RCC 7860 (cell line): ENCODE results near the gene MT1M.
A peak's percentile ranks its signal among the peaks of the same experiment; 100 is the strongest.
"Not testable (repeated sequence)": the region's sequence is repeated elsewhere in the genome, so short reads cannot be mapped to it uniquely, and the experiment has no call there.

Source experiments
- DNase-seq: peaks from one replicate; pipeline ENCODE4 v3.0.0-alpha.2; 2015; ENCODE audit warnings: low spot score
- FAIRE-seq: peaks from 2 replicates; lab custom pipeline; 2012; peaks lifted over from hg19 to GRCh38; lab: Jason Lieb, UNC

MT1M gene

DNA sequence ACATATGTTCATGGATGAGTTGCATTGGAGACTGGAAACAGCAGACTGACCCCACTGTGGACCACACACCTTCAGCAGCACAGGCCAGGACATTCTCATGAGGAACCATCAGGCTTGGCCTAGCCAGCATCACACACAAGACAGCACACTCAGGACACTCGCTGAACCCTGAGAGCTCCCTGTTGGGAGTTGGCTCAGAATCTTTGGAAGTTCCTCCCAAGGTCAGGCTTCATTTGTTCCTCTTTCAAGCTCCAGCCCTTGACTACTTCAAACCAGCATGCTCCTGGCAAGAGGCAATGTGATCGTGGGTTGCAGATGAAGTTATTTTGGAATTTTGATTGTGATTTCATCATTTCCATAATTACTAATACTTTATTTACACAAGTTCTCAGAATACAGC lies 39.2 kb downstream of the MT1M start:
- DNase-seq, FAIRE-seq: not testable (repeated sequence)

DNA sequence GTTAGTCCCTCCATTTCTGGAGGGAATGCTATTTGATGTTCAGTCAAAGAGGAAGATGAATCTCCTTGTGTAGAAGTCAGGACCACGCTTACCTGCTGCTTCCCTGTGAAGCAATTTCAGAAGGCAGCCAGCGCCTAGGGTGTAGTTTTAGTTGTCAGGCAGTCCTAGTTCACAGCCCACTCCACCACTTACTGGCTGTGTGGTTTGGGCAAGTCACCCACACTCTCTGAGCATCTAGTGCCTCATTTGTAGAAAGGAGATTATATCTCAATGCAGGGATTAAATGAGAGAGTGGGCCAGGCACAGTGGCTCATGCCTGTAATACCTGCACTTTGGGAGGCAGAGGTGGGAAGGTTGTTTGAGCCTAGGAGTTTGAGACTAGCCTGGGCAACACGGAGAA lies 39.7 kb downstream of the MT1M start:
- FAIRE-seq, result not testable (repeated sequence)

DNA sequence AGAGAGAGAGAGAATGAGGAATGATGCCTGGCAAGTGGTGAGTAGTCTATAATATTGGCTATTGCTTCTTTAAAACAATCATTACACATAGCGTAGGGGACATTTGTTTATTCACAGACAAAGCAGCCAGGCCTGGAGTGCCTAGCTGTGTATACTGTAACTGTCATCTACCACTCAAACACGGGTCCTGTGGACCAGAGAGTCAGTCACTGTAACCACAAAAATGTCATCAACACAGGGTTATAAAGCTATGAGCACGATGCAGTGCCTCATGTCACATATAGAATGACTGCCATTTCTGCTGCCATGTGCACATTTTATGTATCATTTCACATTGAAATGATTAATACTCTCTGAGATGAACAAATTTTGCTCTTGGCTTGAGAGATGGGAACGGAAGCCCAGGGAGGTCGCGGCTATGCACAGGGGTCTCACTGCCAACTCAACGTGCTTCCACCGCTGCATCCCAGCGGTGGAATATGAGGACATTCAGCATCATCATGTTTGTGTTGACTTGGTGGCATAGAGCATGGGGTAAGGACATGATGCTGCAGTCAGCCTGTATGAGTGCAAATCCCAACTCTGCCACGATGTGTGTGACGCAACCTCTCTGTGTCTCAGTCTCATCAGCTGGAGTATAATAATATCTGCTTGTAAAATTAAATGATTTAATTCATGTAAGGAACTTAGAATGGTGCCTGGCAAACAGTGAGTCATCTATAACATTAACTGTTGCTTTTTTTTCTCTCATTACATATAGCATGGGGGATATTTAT lies 40.5 kb downstream of the MT1M start:
- FAIRE-seq (no peak), DNase-seq (peak; percentile 4)

More for the DNA sequence above, 39.7 kb downstream of the MT1M start:
- not testable (repeated sequence) for DNase-seq

DNA sequence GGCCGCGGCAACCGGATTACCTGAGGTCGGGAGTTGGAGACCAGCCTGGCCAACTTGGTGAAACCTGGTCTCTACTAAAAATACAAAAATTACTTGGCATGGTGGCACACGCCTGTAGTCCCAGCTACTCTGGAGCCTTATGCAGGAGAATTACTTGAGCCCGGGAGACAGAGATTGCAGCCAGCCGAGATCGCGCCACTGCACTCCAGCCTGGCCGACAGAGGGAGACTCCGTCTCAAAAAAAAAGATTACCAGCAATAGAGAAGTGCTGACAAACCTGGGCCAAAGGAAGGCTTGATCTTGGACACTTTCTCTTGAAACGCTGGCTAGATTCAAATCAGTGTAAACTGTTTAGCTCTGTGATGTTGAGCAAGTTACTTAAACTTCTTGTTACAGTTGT lies 41.5 kb downstream of the MT1M start:
- no peak for FAIRE-seq
- DNase-seq, result no peak

DNA sequence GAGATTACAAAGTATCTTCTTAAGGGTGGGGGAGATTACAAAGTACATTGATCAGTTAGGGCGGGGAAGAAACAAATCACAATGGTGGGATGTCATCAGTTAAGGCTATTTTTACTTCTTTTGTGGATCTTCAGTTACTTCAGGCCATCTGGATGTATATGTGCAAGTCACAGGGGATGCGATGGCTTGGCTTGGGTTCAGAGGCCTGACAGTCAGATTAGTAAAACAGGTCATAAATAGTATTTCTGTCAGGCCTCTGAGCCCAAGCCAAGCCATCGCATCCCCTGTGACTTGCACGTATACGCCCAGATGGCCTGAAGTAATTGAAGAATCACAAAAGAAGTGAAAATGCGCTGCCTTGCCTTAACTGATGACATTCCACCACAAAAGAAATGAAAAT lies 42.1 kb downstream of the MT1M start:
- DNase-seq, FAIRE-seq: not testable (repeated sequence)

DNA sequence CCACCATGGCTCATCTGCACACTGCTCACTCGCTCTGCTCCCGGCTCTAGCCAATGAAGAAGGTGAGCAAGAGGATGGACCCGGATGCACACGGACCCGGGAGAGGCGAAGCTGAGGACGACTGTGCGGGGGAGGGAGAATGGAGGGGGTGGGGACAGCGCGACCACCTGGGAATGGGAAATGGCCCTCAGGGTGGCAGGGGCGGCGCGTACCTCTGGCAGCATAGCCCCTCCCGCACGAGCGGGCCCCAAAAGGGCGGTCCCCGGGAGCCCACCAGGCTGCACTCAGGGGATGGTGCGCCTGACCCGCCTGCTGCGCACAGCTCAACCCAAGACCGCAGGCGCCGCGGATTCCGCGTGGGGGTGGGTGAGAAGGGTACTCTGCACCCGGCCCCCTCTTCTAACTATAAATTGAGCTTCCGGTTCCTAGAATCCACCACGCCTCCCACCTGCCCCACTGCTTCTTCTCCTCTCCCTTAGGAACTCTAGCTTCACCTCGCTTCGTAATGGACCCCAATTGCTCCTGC lies 43.3 kb downstream of the MT1M start:
- DNase-seq (no peak), FAIRE-seq (no peak)

DNA sequence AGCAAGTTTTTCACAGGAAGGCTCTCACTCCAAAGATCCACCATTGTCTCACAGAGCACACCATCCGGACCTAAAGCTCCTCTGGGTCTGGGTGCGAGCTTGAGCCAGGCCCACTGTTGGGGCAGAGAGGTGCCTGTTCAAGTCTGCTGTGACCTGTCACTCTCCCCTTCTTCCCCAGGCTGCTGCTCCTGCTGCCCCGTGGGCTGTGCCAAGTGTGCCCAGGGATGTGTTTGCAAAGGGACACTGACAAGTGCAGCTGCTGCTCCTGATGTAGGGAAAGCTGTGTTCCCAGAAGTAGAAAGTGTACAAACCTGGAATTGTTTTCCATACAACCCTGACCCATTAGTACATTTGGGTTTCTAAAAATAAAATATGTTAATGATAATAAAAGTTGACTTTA lies 45.0 kb downstream of the MT1M start:
- no peak for DNase-seq
- FAIRE-seq, result no peak

DNA sequence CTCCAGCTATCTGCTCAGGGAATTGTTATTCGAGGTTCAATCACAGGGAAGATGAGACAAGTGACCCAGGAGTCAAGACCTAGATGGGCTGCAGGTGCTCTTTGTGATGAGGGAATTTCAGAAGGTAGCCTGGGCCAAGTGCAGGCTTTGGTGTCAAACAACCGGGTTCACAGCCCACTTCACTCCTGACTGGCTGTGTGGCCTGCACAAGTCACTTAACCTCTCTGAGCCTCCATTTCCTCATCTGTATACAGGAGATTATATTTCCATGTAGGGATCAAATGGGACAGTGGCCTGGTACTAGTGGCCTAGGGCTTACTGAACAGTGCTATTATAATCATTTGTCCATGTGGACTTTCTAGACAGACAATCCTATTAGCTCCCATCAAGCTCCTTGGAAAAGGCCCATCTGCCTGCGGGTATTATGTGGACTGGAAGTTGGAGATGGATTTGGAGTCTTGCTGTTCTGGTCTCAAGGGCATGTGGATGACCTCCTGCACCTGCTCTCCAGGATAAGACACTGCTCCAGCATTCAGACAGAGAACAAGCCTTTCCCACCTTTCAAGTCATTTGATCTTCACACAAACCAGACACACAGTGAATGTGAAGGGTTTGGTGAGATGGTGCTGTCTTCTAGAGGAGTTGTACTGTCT lies 46.7 kb downstream of the MT1M start:
- no peak for FAIRE-seq
- DNase-seq, result no peak

DNA sequence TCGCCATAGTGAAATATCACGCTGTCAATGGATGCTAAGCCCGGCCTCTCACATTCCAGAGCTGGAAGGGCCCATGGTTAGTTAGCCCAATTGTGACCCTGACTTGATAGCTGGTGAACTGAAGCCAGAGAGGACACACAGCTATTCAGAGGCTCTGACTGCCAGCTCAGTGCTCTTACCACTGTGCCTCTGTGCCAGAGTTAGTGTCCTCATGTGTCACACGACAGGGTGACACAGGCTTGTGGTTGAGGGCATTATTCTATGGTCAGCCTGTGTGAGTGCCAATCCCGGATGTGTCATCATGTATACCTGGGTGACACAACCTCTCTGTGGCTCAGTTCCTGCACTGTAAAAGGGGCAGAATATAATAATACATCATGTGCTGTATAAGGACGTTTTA lies 47.4 kb downstream of the MT1M start:
- peak; percentile 59 for FAIRE-seq

DNA sequence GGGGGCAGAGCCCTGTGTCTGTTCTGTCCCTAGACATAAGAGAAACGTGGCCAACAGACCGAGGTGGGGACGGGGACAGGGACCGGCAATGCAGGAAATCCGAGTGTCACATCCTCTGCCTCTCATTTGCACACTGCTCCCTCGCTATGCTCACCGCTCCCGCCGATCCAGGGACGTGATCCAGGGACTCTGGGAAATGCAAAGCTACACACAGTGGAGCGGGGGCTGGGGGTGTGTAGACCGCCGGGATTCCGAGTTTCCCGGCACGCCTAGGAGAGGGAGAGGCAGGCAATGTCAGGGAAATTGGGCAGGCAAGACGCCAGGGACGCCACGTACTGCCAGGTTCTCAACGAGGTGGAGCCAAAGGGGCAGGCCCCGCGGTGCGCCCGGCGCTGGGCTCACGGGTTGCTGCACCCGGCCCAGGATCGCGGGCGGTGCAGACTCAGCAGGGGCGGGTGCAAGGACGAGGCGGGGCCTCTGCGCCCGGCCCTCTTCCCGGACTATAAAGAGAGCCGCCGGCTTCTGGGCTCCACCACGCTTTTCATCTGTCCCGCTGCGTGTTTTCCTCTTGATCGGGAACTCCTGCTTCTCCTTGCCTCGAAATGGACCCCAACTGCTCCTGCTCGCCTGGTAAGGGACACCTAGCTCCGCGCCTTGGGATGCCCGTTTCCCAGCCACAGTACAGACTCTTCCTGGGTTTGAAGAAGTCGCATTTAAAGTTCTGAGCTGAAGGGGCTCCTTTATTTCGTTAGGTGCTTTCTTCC lies 49.7 kb downstream of the MT1M start, which contains the start of gene MT1X:
TSS of gene MT1X (plus strand) at position 532 of the 764 bp plus-strand sequence. CDS start at position 603, 71 bp downstream.
- FAIRE-seq (peak; percentile 18), DNase-seq (peak; percentile 87)

More for the DNA sequence above, 47.4 kb downstream of the MT1M start:
- DNase-seq, result peak; percentile 85

DNA sequence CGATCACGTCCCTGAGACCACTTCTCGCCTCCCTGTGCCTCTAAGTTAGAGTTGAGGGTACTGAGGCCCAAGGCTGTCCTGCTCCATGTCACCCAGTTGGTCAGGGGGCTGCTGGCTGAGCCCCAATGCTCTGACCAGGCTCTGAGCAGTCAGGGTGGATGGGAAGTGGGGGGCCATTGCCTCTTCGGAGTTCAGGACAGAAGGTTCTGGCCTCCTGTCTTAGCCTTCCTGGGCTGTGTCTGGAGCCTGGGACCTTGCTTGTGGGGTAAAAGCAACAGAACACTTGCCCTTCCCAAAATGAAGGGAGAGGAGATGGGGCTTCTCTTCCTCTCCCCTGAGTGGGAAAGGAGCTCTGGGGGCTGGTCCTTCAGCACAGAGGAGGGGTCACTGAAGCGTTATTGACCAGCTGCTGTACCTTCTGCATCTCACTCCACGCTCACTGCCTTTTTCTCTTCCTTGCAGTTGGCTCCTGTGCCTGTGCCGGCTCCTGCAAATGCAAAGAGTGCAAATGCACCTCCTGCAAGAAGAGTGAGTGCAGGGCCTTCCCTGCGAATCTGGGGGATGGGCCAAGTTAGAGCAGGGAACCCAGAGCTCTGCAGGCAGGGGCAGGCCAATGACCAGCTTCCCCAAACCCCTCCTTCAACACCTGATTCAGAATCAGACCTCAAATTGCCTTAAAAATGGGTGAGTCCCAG lies 50.4 kb downstream of the MT1M start:
- FAIRE-seq, result no peak

More for the DNA sequence above, 50.4 kb downstream of the MT1M start:
- DNase-seq, result no peak
